Activated CD4-positive, alpha-beta T cell treated with anti-CD3 and anti-CD28 coated beads, Interleukin-2, Interleukin-6, amounts not matched to agents 100 ng/mL and 50 ng/mL, durations not matched to agents 16 hours and 8 hours (primary cell): Measurements from ENCODE around the gene SLC16A6.
"Not testable (repeated sequence)": the region's sequence is repeated elsewhere in the genome, so short reads cannot be mapped to it uniquely, and the experiment has no call there.

Experiments
- DNase-seq: peaks from one replicate; pipeline ENCODE4 v3.0.0-alpha.2; 2020

Gene SLC16A6, protein sequence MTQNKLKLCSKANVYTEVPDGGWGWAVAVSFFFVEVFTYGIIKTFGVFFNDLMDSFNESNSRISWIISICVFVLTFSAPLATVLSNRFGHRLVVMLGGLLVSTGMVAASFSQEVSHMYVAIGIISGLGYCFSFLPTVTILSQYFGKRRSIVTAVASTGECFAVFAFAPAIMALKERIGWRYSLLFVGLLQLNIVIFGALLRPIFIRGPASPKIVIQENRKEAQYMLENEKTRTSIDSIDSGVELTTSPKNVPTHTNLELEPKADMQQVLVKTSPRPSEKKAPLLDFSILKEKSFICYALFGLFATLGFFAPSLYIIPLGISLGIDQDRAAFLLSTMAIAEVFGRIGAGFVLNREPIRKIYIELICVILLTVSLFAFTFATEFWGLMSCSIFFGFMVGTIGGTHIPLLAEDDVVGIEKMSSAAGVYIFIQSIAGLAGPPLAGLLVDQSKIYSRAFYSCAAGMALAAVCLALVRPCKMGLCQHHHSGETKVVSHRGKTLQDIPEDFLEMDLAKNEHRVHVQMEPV

DNA sequence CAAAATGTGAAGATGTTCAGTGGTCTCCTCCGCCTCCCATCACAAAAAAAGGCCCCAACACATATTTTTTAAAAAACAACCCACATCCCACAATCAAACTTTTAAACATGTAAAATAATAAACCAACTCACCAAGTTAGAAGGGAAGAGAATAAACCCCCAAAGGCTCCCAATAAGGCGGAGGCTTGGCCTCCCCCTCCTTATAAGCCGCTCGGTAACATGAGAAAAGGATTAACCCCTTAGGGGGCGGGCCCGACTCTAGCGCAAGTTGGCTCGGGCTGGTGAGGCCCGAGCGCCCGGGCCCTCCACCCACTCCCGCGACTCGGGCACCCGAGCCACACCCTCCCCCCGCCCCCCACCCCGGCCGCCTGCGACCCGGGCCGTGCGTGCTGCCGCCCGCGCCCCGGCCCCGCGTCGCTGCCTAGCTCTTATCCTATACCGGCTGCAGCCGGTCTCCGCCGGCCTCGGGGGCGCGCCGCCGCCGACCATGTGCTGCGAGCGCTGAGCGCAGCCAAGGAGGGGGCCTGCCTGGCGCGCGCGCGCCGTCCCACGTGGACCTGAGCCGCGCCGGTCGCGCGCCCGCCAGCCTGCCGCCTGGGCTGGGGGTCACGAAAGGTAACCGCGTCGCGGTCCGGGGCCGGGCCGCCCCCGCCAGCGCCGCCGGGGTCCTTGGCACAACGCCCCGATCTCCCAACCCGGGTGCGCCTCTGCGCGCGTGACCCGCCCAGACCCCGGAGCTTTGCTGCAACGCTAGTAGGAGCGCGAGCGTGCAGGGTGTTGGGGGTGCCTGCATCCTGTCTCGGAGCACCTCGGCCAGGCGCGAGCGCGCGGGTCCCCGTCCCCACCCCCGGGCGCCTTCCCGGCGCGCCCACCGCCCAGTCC is at the start of gene SLC16A6, which contains the start of gene ARSG:
SLC16A6 (minus strand) TSS at position 173 of the 881 bp plus-strand sequence. CDS start 12,807 bp downstream, outside the sequence.
ARSG (plus strand) TSS at position 541 of the 881 bp plus-strand sequence. CDS start 15,999 bp downstream, outside the sequence.
- DNase-seq = peak; percentile 90

DNA sequence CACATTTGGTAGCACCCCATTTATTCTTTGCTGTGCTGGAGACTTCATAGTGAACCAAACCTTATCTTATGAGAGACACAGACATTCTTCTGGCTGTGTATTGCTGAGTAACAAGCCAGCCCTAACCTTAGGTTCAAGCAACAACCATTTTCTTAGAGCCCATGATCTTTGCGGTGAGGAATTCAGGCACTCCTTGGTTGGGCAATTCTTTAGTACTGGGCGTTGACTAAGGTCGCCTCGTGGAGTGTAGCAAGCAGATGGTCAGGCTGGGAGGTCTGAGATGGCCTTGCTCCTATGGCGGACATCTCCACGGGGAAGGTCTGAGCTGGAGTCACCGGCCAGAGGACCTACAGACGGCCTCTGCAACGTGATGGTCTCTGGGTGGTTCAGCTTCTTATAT is 43.5 kb upstream of the SLC16A6 start:
- no peak for DNase-seq

DNA sequence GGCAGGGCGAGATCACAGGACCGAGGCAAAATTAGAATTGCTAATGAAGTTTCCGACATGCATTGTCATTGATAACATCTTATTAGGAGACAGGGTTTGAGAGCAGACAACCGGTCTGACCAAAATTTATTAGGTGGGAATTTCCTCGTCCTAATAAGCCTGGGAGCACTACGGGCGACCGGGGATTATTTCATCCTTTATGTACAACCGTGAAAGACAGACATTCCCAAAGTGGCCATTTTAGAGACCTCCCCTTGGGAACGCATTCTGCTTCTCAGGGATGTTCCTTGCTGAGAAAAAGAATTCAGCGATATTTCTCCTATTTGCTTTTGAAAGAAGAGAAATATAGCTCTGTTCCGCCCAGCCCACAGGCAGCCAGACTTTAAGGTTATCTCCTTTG is 41.0 kb upstream of the SLC16A6 start:
- DNase-seq = not testable (repeated sequence)

DNA sequence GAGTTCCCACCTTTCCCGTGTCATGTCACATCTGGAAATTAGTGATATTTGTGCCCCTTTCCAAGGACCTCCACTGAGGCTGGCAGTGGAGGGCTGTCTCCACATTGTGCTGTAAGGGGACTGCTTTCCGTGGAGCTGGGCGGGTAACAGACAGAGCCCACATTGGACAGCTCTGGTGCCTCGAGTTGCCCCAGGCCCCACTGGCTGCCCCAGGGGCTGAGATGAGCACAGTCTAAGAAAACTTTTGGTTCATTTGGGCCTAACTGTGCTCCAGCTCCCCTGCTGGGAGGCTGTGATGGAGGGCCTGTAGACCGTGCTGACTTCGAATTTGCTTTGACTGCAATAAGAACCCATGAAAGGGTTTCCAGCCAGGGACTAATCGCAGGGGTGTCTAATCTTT is 38.4 kb upstream of the SLC16A6 start:
- DNase-seq = no peak

DNA sequence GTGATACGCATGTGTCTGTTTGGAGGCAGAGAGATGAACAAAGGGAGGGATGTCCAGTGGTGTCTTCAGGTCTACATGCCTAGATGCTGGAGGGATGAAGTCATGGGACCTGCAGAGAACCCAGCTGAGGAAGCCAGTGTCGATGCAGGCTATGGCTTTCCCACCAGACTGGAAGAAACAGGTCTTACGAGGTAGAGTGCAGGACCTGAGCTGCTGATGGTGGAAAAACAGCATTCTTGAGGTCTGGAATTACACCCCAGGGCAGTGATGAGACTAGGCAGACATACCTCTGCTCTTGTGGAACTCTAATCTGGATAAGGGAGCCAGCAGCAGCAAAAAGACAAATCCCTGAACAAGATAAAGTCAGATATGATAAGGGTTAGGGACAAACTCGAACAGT is 37.7 kb upstream of the SLC16A6 start:
- no peak for DNase-seq

DNA sequence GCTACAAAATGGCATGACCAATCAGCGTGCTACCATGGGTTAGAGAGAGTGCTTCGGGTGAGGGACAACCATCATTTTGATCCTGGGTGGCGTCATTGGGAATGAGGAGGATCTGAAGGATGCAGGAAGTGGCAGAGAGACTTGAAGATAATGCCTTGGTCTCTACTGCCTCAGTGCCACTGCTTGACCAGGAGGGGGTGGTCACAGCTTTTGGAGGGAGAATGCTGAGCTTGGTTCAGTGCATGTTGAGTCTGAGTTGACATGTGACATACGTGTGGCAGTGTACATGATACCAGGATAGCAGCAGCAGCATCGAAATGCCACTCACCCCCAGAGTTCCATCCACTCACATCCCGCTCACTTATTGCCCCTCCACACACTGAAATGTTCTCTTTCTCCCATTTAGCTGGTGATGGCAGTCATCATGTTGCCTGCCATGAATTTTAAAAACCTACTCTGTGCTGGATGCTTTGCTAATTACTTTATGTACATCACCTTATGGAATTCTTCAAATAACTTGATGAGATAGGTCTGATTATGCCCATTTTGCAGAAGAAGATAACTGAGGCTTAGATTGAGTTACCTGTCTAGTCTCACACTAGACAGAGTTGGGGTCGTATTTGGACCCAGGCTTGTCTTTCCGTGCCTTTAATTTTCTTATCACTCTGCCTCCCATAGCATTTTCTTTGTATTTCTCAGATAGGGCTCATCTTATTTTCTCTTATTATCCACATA is 37.1 kb upstream of the SLC16A6 start:
- DNase-seq = no peak

DNA sequence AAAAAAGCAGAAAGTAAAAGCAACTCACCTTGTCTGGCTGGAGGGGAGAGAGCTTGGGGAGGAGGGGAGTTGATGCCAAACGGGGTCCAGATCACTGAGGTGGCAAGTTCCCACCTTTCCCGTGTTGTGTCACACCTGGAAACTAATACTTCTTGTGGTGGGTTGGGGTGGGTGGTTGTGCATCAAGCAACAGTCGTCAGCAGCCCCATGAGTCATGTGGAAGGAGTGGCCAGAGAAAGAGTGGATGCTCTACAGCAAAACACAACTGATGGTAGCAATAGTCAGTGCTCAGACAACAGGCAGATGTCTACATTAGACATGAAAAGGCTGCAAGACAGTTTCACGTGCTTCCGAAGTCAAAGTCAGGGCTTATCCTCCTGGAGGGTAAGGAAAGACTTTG is 35.8 kb upstream of the SLC16A6 start:
- no peak for DNase-seq

DNA sequence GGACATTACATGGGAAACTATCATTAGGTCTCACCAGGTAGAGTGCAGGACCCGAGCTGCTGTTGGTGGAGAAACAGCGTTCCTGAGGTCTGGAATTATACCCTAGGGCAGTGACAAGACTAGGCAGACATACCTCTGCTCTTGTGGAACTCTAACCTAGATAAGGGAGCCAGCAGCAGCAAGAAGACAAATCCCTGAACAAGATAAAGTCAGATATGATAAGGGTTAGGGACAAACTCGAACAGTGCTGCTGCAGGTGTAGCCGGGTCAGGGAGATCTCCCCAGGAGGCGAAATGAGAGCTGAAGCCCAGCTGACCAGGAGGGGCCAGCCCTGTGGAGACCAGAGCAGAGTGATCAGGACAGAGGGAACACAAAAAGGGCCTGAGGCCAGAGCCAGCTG is 35.0 kb upstream of the SLC16A6 start:
- DNase-seq = no peak

DNA sequence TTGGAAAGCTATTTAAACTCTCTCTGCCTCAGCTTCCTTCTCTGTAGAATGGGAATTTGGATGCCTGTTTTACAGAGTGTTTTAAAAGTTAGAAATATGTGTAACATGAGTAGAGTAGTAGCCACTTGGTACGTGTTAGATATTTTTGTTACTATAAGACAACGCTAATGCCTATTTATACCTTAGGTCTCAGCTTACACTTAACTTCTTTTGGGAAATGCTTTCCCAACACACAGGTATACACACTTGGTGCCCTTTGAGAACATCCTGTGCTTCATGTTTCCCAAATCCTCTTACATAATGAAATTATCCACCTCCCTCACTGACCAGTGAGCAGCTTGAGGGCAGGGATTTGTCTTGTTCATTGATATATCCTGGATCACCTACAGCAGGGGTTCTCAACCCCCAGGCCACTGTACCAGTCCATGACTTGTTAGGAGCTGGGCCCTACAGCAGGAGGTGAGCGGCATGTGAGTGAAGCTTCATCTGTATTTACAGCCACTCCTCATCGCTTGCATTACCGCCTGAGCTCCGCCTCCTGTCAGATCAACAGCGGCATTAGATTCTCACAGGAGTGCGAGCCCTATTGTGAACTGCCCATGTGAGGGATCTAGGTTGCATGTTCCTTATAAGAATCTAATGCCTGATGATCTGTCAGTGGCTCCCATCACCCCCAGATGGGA is 33.9 kb upstream of the SLC16A6 start:
- no peak for DNase-seq

DNA sequence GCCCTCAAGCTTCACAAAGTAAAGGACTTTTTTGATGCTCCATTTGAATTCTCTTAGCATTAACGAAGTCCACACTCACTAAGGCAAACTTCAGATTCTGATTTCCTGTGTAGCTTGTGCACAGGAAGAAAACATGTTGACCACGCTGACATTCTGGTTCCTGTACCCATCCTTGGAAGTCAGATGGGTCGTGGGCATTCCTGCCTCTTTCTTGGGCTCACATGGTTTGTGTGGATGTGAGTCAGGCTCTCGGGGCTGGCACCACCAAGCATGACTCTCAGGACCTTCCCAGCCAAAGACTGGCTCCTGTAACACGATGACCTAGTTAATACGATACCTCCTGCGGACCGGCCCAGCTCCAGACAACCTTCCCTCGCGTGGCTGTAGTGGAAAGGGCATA is 33.2 kb upstream of the SLC16A6 start:
- no peak for DNase-seq

DNA sequence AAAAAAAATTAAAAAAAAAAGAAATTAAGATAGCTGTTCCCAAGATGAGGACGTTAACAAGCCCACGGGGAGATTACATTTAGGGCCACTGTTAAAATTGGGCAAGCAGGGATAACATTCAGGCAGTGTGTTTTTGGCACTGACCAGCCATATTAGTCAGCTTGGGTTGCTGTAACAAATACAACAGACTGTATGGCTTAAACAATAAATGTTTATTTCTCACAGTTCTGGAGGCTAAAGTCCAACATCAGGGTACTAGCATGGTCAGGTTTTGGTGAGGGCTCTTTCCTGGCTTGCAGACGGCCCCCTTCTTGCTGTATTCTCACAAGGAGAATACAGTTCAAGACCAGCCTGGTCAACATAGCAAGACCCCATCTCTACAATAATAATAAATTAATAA is 31.7 kb upstream of the SLC16A6 start:
- DNase-seq = no peak

DNA sequence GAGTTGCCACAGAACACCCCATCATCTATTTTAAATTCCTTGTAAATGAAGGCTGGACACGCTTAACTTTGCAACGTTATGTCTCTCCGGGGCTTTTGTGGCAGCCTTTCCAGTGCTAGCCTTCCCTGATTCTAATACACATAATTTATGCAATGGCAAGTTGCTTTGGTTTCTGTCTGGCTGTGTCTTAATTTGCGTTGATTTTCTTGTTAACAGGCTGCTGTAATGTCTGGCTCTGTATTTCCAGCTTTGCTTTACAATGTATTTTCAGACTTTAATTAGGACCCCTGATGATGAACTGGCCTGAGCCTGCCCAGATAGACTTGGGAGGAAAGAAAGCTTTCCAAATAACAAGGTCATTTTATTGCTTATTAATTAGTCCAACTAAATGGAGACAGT is 30.6 kb upstream of the SLC16A6 start:
- no peak for DNase-seq

DNA sequence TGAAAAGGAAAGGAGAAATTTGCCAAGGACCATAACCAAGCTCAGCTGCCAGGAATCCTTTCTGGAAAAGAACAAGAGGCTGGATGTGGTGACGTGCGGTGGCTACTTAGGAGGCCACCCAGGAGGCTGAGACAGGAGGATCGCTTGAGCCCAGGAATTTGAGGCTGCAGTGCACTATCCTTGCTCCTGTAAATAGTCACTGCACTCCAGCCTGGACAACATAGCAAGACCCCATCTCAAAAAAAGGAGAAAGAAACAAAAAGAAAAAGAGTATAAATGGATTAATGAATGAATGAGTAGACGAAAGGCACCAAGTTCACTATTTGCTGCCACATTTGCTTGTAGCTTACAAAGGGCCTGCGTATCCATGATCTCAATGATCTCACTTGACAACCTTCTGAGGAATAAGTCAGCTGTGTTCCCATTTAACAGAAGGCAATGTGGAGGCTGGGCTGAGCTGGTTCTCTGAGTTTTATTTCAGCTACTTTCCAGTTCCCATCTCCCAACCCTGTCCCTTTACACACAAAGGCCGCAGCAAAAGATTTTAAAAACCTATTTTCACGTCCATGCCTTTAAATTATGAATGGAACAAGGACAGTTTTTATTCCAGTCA is 30.1 kb upstream of the SLC16A6 start:
- no peak for DNase-seq

DNA sequence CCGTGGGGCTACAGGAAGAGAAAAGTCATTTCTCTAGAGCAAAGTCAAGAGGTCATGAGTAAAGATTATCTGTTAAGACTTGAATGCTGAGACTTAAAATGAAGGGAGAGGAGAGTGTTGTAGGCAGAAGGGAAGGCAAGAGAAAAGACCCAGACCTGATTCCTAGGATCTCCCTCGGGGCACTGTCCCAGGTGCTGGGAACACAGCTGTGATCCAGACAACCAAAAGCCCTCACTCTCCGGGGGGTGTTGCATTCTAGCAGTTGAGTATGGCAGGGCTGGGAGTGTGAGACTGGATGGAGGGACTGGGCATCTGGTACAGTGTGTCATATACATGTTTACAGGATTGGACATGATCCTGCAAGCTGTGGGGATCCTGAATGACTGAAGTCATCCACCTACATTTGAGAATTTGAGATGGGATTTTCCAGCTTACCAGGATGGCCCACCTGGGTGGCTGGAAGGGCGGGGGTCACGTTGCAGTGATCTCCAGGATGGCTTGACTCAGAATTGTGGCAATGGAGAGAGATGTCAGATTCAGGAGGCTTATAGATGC is 29.5 kb upstream of the SLC16A6 start:
- DNase-seq = no peak

DNA sequence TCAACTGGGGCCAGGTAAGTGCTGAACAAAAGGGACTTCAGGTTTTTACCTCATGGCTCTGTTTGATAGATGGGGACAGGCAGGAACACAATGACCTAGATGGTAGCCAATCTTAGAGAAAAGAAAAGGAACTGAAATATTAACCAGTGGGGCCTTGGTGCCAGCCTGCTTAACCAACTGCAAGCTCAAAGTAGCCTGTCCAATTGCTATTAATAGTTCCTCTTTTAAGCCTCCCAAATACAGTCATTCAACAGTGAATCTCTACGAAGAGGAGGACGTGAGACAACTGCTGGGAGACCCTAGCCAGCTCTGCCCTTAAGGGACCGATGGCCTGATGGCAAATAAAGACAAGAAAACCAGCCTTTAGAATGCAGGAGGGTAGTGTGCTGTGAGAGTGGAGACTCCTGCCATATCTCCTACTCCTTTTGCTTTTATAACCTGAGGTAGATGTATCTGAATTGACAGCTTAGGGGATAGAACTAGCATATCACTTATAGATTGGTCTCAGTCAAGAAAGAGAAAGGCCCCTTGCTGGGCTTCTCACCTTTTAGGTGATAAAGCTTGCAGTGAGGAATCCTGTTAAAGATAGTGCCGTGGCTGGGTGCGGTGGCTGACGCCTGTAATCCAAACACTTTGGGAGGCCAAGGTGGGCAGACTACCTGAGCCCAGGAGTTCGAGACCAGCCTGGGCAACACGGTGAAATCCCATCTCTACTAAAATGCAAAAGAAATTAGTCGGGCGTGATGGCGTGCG is 28.7 kb upstream of the SLC16A6 start:
- DNase-seq = no peak

DNA sequence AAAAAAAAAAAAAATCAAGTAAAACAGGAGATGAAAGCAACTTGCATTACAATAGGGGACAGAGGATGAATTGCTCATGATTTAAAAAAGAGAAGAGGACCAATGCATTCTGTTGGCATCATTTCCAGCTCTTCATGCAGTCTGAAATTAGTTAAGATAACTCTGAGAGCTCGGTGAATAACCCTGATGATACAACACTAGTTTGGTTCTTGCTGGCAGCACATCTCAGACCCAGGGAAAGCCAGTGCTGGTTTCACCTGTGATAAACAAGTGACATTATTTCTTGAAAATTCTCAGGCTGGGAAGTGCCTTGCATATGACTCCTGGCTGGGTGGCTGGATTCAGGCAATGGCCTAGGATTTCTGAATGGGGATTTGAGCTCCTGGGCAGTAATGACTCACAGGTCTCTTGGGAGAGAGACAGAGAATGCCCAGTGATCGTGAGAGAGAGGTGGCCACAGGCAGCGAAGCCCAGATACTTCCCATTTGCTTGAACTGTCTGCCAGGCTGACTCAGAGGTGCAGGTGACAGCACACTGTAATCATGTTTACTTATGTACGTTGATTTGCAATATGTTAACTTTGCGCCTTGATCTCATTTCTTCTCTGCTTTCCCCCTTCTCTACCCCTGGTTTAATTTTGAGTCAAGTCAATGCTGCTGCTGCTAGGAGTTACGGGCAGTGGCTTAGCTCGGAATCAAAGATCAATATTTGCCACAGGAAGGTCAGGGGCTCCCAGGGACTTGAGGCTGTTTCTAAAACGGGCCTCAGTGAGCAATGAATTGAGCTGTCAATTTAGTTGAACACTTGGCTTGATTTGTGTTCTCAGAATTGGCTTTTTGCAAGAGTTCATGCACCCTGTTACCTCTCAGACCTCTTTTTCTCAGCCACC is 27.4 kb upstream of the SLC16A6 start:
- DNase-seq = no peak

DNA sequence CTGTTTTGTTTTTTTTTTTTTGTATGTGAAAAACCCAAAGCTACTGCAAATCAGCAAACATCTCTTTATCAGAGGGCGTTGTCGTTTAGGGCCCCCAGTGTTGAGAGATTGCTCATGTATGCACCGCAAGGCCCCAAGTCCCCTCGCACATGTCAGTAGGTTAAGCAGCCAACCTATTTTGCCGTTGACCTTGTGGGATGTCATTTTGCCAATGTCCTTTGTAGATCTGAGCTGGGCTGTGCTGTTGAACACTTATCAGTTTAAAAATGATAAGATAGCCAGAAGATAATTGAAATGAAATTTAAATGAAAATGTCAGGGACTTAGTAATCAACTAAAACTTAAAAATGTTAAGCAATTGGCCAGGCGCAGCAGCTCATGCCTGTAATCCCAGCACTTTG is 26.5 kb upstream of the SLC16A6 start:
- no peak for DNase-seq

DNA sequence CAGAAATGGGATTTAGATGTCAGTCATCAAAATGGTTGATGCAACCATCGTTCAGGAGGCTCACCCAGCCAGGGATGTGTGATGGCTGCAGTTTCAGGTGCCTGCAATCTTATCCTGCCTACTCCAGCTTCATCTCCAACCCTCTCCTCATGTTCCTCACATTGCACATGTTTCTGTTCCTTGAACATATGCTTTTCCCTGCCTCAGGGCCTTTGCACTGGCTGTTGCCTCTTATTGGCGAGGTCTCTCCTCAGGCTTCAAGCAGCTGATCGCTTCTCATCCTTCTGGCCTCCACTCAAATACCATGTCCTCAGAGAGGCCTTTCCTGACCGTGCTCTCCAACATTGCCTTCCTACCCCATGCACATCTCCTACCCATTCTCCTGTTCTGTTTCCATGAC is 25.0 kb upstream of the SLC16A6 start:
- no peak for DNase-seq

DNA sequence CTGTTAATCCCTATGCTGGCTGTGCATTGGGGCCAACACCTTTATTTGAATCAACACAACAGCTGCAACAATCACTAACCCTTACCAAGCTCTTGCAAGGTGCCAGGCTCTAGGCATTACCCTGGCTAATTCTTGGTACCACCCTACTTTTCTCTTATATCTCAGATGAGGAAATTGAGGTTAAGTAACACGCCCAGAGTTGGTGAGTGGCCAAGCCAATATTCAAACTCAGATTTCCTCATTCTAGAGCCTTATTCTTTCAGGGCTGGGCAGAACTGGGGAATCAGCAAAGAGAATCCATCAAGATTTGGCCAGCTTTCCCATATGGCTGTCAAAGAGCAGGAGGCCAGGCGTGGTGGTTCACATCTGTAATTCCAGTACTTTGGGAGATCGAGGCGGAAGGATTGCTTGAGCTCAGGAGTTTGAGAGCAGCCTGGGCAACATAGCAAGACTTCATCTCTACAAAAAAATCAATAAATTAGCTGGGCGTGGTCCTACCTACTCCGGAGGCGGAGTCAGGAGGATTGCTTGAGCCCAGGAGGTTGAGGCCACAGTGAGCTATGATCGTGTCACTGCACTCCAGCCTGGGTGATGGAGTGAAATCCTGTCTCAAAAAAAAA is 24.1 kb upstream of the SLC16A6 start:
- DNase-seq = no peak
